AG10803 (cell line): ENCODE measurements around the gene NDUFA12.

ENCODE experiments used
- DNase-seq: peaks from one replicate; pipeline ENCODE4 v3.0.0; 2010; ENCODE audit warnings: low read depth
- H3K4me3 ChIP-seq: 2 replicates; pipeline ENCODE4 v1.5.1; 2011; ENCODE audit warnings: mild to moderate bottlenecking, low read length, control low read depth
- TF ChIP-seq, protein P1 (sequence below): conservative IDR thresholded peaks from 2 replicates; pipeline ENCODE4 v1.5.1; 2011; ENCODE audit warnings: mild to moderate bottlenecking, low read length, control low read depth, inconsistent platforms

NDUFA12 gene

DNA sequence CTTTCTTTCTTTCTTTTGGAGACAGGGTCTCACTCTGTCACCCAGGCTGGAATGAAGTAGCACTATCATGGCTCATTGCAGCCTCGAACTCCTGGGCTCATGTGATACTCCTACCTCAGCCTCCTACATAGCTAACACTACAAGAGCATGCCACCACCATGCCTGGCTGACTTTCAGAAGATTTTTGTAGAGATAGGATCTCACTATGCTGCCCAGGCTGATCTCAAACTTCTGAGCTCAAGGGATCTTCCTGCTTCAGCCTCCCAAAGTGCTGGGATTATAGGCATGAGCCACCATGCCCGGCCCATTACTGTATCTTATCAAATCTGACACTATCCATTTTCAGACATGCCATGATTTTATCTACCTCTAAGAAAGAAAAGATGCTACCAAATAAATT, 31.6 kb downstream of the NDUFA12 start:
- no peak overlapping the region for H3K4me3 ChIP-seq
- no peak for DNase-seq
- TF ChIP-seq, protein P1, sequence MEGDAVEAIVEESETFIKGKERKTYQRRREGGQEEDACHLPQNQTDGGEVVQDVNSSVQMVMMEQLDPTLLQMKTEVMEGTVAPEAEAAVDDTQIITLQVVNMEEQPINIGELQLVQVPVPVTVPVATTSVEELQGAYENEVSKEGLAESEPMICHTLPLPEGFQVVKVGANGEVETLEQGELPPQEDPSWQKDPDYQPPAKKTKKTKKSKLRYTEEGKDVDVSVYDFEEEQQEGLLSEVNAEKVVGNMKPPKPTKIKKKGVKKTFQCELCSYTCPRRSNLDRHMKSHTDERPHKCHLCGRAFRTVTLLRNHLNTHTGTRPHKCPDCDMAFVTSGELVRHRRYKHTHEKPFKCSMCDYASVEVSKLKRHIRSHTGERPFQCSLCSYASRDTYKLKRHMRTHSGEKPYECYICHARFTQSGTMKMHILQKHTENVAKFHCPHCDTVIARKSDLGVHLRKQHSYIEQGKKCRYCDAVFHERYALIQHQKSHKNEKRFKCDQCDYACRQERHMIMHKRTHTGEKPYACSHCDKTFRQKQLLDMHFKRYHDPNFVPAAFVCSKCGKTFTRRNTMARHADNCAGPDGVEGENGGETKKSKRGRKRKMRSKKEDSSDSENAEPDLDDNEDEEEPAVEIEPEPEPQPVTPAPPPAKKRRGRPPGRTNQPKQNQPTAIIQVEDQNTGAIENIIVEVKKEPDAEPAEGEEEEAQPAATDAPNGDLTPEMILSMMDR: no peak

DNA sequence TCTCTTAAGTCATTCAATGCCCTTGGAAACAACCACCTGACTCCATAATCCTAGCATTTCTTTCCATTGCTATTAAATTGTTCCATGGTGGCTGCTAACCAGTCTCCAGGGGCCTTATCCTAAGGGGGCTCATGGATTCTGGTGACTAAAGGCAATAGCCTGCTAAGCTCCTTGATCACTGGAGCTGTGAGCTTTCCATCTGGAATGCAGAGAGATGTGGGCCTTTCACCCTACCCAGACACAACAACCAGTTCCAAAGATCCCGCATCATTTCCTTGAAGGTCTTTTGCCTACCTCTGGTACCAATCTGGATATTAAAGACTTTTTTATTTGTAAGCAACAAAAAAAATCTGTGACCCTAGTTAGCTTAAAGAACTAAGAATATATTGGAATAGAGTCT, 32.9 kb downstream of the NDUFA12 start:
- TF ChIP-seq, protein P1: no peak
- H3K4me3 ChIP-seq: no peak overlapping the region
- DNase-seq: no peak

DNA sequence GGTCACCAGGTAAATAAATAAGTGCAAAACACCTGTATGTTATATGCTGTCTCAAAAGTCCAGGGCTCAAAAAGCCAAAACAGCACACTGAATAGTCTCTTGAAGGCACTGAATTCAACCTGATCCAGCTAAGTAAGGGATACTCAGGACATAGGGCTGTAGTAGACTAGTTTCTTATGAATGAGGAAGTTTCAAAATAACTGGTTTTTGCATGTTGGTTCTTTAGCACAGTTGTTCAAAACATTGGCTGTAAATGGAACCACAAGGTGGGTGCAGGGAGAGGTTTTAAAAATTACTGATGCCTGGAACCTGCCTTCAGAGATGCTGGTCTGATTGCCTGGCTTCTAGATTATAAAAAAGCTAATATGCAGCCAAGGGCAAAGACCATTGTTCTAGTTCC, 34.1 kb downstream of the NDUFA12 start:
- H3K4me3 ChIP-seq: no peak overlapping the region
- DNase-seq: no peak
- TF ChIP-seq, protein P1: no peak

DNA sequence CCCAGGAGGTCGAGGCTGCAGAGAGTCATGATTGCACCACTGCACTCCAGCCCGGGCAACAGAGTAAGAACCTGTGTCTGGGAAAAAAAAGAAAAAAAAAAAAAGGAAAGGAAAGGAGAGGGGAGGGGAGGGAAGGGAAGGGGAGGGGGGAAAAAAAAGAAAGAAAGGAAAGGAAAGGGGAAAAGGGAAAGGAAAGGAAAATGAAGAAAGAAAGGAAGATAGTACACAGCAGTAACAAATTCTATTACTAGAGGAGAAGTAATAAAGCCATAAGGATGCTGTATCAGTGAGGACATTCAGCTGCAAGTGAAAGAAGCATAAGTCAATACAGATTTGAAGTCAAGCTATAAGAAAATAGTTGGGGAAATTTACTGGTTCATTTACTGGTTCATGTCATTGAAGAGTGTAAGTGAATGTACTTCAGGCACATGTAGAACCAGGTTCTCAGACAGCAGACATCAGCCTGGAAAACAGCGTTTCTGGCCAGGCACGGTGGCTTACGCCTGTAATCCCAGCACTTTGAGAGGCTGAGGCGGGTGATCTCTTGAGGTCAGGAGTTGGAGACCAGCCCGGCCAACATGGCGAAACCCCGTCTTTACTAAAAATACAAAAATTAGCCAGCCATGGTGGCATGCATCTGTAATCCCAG, 37.4 kb downstream of the NDUFA12 start:
- TF ChIP-seq, protein P1: no peak
- no peak overlapping the region for H3K4me3 ChIP-seq
- DNase-seq: no peak

DNA sequence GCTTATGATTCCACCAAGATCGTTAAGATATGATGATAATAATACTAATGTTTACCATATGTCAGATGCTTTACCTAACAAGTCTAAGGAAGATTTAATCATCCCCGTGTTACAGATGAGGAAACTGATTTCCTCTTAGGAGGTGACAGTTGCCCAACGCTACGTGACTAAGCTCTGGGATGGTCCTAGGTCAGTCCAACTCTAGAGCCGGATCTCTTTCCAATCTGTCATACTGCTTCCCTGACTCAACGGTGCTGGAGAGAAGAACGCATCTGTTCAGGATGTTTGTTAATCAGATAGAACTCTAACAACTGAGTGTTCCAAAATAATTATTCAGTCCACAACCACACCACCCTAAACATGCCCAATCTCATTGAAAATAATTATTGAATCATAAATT, 39.8 kb downstream of the NDUFA12 start:
- TF ChIP-seq, protein P1: no peak
- no peak overlapping the region for H3K4me3 ChIP-seq
- peak; percentile 37 for DNase-seq

DNA sequence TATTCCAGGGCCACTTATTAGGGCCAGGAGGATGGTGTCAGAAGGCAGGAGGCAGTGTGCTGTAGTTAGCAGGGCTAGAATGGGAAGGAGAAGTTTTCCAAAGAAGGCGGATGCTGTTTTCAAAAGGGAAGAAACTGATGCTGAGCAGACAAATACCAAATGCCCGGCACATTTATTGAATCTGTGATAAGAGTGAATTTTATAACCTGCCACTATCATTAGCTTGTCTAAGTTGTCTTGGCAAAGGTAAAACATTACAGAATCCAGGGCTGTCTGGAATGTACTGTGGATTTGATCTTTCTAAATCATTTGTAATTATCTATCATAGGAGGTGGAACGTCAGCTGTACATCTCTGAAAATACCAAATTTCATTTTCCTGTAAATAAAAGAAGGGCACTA, 40.8 kb downstream of the NDUFA12 start:
- H3K4me3 ChIP-seq: no peak overlapping the region
- no peak for DNase-seq
- TF ChIP-seq, protein P1: no peak

DNA sequence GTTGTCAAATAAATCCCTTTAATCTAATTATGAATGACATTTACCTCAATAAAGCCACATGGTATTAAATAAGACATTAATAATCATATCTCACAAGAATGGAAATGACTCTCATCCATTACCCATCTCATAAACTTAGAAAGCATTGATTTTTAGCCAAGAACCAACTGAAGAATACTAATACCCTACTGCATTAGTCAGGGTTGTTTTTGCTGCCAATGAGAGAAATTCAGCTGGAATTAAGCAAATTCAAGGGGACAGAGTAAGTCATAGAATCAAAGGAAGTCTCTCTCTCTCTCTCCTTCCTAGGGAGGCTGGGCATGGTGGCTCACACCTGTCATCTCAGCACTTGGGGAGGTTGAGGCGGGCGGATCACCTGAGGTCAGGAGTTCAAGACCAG, 41.6 kb downstream of the NDUFA12 start:
- no peak for DNase-seq
- H3K4me3 ChIP-seq: no peak overlapping the region
- TF ChIP-seq, protein P1: no peak
